Muscle of leg (tissue), 11 donors: Measurements from ENCODE around the gene NHERF1. TPM values are rescaled to one million over a fixed set of nuclear protein-coding genes. Genes with fewer than 3 reads are reported as not detected.
A peak's percentile ranks its signal among the peaks of the same experiment; 100 is the strongest.

Experiments used
- DNase-seq: peaks from one replicate; pipeline ENCODE4 v3.0.0; 2013
- H3K27ac ChIP-seq: one replicate; pipeline ENCODE4 v1.5.1; 2013; ENCODE audit warnings: mild to moderate bottlenecking, low read length, control low read depth
- H3K27me3 ChIP-seq: one replicate; pipeline ENCODE4 v1.6.1; 2013; ENCODE audit warnings: low read length; ENCODE audit not compliant: control insufficient read depth, insufficient read depth
- H3K36me3 ChIP-seq: one replicate; pipeline ENCODE4 v1.6.1; 2013; ENCODE audit warnings: low read length; ENCODE audit not compliant: control insufficient read depth, insufficient read depth
- H3K4me1 ChIP-seq: one replicate; pipeline ENCODE4 v1.6.1; 2013; ENCODE audit warnings: low read length; ENCODE audit not compliant: control insufficient read depth, insufficient read depth
- H3K4me3 ChIP-seq: one replicate; pipeline ENCODE4 v1.5.1; 2013; ENCODE audit warnings: low read length, control low read depth
- H3K9me3 ChIP-seq: replicated peaks from 2 replicates; pipeline ENCODE4 v1.6.1; 2013; ENCODE audit warnings: low read depth, low read length; ENCODE audit not compliant: control insufficient read depth
- WGBS: methylation state at CpG from one replicate; pipeline ENCODE4 v1.1.5; 2013; ENCODE audit warnings: missing lambda C conversion rate; ENCODE audit not compliant: insufficient coverage; 5-methylcytosine and 5-hydroxymethylcytosine counted together
- polyA plus RNA-seq, 8 donors: library from polyadenylated mRNA; unstranded; fragments of 120-200 nt; gene quantifications; one replicate each; pipeline versions ENCODE4 v1.2.1 to v1.2.3, GENCODE V29; 2013; ENCODE audit warnings: inconsistent platforms in 1 of 8, low replicate concordance in 1 of 8; ENCODE audit not compliant: insufficient read length in 8 of 8, insufficient read depth in 1 of 8
- total RNA-seq: library from RNA; stranded (reverse); fragments of 120-200 nt; gene quantifications from one replicate; pipeline ENCODE4 v1.2.4, GENCODE V29; 2013

The NHERF1 gene
- total and polyA plus RNA-seq, 9 donors = 3.5 to 24.4 (median 6.6) TPM

DNA sequence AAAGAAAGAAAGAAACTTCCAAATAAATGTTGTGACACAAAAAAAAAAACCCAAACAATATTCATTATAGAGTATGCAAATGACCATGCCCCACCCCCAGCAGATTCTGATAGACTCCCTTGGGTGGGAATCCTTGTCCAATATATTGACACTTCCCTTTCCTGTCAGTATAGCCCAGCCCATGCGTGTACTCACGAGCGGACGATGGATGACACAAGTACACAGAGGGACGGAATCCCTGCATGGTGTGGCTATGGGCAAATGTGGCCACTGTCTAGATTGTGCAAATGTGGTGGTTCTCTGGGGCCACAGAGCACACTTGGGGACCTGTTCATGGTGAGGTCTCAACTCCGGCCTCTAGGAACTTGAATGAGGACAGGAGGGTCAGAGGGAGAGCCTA is 8.3 kb upstream of the NHERF1 start:
- H3K27me3 ChIP-seq = peaks cover 54% of the 10 kb centered on the region
- H3K4me1 ChIP-seq = peaks cover 45% of the 10 kb centered on the region
- H3K4me3 ChIP-seq = no peak overlapping the region
- H3K9me3 ChIP-seq = no peaks in the 10 kb centered on the region
- DNase-seq = no peak
- no peaks in the 10 kb centered on the region for H3K36me3 ChIP-seq
- no peak overlapping the region for H3K27ac ChIP-seq
- WGBS = 92% methylated on average over 6 of the region's 6 CpGs

DNA sequence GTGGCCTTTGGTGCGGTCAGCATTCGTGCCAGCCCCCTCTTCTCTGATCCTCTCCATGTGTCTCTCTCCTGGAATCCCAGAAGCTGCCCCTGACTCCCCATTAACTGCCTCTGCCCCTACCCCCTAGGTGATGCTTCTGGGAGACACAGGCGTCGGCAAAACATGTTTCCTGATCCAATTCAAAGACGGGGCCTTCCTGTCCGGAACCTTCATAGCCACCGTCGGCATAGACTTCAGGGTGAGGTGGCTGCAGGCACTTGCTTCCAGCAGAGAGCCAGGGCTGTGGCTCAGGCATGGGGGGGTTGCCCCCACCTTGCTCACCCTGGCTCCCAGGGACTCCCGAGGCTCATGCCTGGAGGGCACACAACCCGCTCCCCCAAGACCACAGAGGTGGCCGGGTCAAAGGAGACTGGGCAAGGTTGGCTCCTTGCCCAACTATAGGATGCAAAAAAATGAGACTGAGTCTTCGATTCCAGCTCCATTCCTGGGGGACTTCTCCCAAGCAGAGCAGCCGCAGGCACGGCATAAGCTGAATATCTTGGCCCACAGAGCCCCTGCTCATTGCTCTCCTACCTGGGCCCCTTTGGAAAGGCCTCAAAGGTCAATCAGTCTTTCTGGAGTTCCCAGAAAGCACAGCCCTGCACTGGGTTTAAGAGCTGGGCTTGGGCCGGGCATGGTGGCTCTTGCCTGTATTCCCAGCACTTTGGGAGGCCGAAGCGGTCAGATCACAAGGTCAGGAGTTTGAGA is 7.6 kb upstream of the NHERF1 start:
- Histone ChIP-seq H3K4me3 (no peak overlapping the region), H3K4me1 (peaks cover 45% of the 10 kb centered on the region), H3K36me3 (no peaks in the 10 kb centered on the region), H3K9me3 (no peaks in the 10 kb centered on the region), H3K27ac (no peak overlapping the region), H3K27me3 (peaks cover 54% of the 10 kb centered on the region)
- no peak for DNase-seq
- 78% methylated on average over 13 of the region's 17 CpGs for WGBS

DNA sequence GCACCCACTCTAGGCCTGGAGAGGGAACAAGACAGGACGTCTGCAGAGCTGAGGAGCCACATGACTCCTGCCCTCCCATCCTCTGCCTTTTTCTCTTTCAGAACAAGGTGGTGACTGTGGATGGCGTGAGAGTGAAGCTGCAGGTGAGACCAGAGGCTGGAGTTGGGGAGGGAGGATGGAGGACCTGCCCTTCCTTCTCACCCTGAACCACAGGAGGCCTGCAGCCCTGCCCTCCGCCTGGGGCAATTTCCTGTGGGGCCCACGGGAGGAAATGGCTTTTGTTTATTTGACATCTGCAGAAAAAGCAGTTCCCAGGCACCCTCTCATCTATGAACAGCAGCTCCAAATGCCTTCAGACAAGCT is 6.3 kb upstream of the NHERF1 start:
- H3K4me1 ChIP-seq = peaks cover 43% of the 10 kb centered on the region
- no peak overlapping the region for H3K4me3 ChIP-seq
- H3K9me3 ChIP-seq = no peaks in the 10 kb centered on the region
- H3K27ac ChIP-seq = no peak overlapping the region
- no CpG with 5 or more reads among the region's 4 CpGs for WGBS
- peaks cover 51% of the 10 kb centered on the region for H3K27me3 ChIP-seq
- no peak for DNase-seq
- no peaks in the 10 kb centered on the region for H3K36me3 ChIP-seq

DNA sequence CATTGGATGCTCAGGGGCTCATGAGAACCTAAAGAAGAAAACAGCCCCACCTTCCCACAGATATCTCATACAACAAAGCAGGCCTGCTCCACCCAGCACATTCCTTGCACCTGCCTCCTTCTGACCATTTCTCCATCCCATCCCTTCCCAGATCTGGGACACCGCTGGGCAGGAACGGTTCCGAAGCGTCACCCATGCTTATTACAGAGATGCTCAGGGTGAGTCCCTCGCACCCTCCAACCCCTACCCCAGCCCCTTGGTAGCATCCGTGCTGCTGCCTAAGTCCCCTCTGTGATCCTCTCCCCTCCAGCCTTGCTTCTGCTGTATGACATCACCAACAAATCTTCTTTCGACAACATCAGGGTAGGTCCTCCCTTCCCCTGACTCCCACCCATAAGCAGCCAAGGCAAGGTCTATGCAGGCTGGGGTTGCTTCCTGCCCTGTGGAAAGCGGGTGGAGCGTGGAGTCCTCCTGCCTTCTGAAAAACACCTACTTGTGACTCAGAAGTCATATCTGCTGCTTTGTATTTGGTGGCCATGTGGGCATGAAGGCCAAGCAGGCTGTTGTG is 5.4 kb upstream of the NHERF1 start:
- Histone ChIP-seq H3K4me1 (peaks cover 41% of the 10 kb centered on the region), H3K9me3 (no peaks in the 10 kb centered on the region), H3K27me3 (peaks cover 51% of the 10 kb centered on the region), H3K27ac (no peak overlapping the region), H3K36me3 (no peaks in the 10 kb centered on the region), H3K4me3 (no peak overlapping the region)
- 85% methylated on average over 8 of the region's 9 CpGs for WGBS
- no peak for DNase-seq

DNA sequence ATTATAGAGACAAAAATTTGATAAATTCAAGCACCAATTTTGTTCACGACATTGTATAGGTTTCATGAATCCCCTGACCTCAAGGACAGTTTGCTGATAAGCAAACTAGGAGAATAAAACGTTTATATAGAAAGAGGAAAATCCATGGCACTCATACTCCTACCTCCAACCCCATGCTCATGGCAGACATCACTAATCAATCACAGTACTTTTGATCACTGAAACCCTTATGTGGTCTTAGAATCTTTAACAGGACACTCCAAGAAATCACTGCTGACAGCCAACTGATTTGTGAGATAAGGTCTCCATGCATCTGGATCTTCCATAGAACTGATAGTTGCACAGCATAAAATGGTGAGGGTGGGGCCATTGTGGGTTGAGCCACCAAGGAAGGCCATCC is 4.7 kb upstream of the NHERF1 start:
- WGBS = no CpG with 5 or more reads among the region's 2 CpGs
- no peak overlapping the region for H3K4me3 ChIP-seq
- DNase-seq = no peak
- H3K4me1 ChIP-seq = peaks cover 37% of the 10 kb centered on the region
- no peak overlapping the region for H3K27ac ChIP-seq
- H3K9me3 ChIP-seq = no peaks in the 10 kb centered on the region
- H3K27me3 ChIP-seq = peaks cover 49% of the 10 kb centered on the region
- no peaks in the 10 kb centered on the region for H3K36me3 ChIP-seq

DNA sequence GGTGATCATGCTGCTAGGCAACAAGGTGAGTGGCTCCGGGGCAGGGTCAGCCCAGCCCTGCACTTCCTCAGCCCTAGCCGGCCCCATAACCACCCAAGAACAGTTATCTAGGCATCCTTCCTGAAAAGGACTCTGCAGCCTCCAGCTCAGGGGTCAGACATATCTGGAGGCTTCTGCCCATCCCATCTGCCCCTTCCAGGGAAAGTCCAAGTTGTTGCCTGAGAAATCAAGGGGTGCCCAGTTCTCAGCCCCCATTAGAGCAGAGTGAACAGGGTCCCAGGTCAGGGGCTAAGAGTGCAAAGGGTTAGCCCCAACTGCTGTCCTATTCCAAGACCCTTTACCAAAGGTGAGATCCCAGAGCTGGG is 4.1 kb upstream of the NHERF1 start:
- Histone ChIP-seq H3K36me3 (no peaks in the 10 kb centered on the region), H3K9me3 (no peaks in the 10 kb centered on the region), H3K4me1 (peaks cover 36% of the 10 kb centered on the region), H3K4me3 (no peak overlapping the region), H3K27ac (no peak overlapping the region), H3K27me3 (peaks cover 49% of the 10 kb centered on the region)
- 83% methylated on average over 1 of the region's 2 CpGs for WGBS
- no peak for DNase-seq

DNA sequence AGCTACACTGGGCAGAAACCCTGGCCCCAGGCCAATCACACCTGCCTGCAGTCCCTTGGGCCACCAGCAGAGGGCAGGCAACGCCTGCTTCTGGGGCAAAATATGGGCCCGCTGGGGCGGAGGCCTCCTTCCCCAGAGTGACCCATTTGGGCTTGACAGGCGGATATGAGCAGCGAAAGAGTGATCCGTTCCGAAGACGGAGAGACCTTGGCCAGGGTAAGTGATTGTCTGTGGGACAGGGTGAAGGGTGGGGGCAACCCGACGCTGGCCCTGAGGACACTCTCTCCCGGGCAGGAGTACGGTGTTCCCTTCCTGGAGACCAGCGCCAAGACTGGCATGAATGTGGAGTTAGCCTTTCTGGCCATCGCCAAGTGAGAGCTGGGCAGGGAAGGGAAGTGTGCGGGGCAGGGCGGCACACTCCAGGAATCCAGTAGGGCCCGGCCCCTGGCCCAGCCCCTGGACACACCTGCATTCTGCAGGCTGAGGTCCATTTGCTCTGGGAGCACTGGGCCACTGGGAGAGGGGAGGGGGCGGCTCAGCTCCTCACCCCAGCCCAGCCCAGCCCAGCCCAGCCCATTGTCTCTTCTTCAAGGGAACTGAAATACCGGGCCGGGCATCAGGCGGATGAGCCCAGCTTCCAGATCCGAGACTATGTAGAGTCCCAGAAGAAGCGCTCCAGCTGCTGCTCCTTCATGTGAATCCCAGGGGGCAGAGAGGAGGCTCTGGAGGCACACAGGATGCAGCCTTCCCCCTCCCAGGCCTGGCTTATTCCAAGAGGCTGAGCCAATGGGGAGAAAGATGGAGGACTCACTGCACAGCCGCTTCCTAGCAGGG is 3.5 kb upstream of the NHERF1 start:
- DNase-seq = no peak

DNA sequence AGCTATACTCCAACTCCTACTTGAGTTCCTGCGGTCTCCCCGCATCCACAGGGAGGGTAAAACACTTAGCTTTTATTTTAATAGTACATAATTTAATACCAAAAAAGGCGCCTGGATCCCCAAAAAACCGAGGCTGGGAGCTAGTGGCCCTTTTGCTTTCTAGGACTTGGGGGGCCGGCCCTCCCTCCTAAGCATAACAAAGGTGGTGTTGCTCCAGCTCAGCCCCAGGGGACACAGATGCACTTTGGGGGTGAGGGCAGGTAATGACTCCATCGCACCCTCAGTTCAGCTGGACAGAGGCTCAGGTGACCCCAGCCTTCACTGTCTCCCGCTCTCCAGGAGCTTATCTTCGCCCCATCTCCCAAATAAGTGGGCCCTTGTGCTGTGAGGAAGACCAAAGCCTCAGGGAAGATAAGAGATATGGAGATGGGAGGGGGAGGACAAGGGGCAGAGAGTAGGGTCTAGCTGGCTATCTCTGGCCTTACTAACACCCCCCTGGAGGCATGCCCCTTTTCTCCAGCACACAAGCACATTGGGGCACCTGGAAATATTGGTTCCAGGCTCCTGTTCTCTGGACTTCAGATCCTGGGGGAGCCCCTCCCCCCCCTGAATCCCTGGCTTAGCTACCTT is 2.8 kb upstream of the NHERF1 start:
- H3K36me3 ChIP-seq = no peaks in the 10 kb centered on the region
- WGBS = 71% methylated on average over 2 of the region's 8 CpGs
- H3K27ac ChIP-seq = no peak overlapping the region
- H3K9me3 ChIP-seq = no peaks in the 10 kb centered on the region
- DNase-seq = no peak
- H3K4me1 ChIP-seq = peaks cover 38% of the 10 kb centered on the region
- H3K4me3 ChIP-seq = no peak overlapping the region
- peaks cover 61% of the 10 kb centered on the region for H3K27me3 ChIP-seq

More for the DNA sequence above, 3.5 kb upstream of the NHERF1 start:
- no peaks in the 10 kb centered on the region for H3K36me3 ChIP-seq
- H3K9me3 ChIP-seq = no peaks in the 10 kb centered on the region
- no peak overlapping the region for H3K27ac ChIP-seq
- H3K4me3 ChIP-seq = no peak overlapping the region
- H3K4me1 ChIP-seq = peaks cover 38% of the 10 kb centered on the region
- WGBS = 17% methylated on average over 15 of the region's 24 CpGs
- peaks cover 55% of the 10 kb centered on the region for H3K27me3 ChIP-seq

DNA sequence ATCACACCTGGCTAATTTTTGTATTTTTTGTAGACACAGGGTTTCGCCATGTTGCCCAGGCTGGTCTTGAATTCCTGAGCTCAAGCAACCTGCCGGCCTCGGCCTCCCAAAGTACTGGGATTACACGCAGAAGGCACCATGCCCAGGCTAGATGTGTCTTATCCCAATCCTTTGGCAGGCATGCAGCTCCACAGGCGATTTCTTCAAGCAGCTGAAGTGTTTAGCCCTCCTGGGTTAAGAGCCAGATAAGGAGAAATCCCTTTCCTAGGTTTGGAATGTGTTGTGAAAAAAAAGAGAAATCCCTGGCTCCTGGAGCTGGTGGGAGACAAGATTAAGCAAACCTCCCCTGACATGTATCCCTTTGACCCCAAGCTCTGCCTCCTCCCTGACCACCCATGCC is 2.1 kb upstream of the NHERF1 start:
- no peak for DNase-seq
- 66% methylated on average over 5 of the region's 5 CpGs for WGBS
- Histone ChIP-seq H3K4me3 (no peak overlapping the region), H3K9me3 (no peaks in the 10 kb centered on the region), H3K36me3 (no peaks in the 10 kb centered on the region), H3K27me3 (peaks cover 67% of the 10 kb centered on the region), H3K4me1 (peaks cover 36% of the 10 kb centered on the region), H3K27ac (no peak overlapping the region)

DNA sequence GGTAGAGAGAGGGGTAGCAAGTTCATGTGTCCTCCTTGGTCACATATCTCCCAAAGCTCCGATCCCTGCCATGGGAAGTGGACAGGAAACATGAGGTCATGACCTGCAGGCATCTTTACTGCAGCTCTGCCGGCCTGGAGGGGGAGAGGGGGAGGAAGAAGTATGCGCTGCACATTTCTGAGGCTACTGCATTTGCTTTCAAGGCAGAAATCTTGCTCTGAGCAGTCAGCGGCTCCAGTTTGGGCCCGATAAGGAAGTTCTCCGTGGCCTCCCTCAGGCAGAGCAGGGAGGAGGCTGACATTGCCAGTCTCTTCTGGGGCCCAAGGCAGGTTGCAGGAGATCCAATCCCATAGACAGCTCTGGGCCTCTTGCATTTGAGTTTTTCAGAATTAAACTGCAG is 1.5 kb upstream of the NHERF1 start:
- Histone ChIP-seq H3K27ac (peak overlapping the region; percentile 29), H3K27me3 (peaks cover 71% of the 10 kb centered on the region), H3K36me3 (no peaks in the 10 kb centered on the region), H3K4me3 (no peak overlapping the region), H3K4me1 (peaks cover 36% of the 10 kb centered on the region), H3K9me3 (no peaks in the 10 kb centered on the region)
- WGBS = 14% methylated on average over 4 of the region's 6 CpGs
- DNase-seq = peak; percentile 57
